ENCODE data around the gene C10orf143.

GRCh38 chr10:130027716-130028464 is 82.7 kb downstream of the C10orf143 start:
- TF ChIP-seq POLR2A (IDR thresholded peaks at IDR 0.05): no peak
- TF ChIP-seq, protein P1, sequence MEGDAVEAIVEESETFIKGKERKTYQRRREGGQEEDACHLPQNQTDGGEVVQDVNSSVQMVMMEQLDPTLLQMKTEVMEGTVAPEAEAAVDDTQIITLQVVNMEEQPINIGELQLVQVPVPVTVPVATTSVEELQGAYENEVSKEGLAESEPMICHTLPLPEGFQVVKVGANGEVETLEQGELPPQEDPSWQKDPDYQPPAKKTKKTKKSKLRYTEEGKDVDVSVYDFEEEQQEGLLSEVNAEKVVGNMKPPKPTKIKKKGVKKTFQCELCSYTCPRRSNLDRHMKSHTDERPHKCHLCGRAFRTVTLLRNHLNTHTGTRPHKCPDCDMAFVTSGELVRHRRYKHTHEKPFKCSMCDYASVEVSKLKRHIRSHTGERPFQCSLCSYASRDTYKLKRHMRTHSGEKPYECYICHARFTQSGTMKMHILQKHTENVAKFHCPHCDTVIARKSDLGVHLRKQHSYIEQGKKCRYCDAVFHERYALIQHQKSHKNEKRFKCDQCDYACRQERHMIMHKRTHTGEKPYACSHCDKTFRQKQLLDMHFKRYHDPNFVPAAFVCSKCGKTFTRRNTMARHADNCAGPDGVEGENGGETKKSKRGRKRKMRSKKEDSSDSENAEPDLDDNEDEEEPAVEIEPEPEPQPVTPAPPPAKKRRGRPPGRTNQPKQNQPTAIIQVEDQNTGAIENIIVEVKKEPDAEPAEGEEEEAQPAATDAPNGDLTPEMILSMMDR (IDR thresholded peaks at IDR 0.05): no peak

Data from uterus (tissue), 2 donors.